Vagina (tissue), 2 donors: ENCODE data around the gene TAS2R41.

Source experiments
- CTCF ChIP-seq, 3 experiments: fragments of 450-650 bp in 2 of 3; fragments of 200-600 bp in 1 of 3; sonication (generic) in 1 of 3; IDR thresholded peaks; one replicate each; pipeline ENCODE4 v1.5.1; 2017 to 2019; ENCODE audit warnings: antibody characterized with exemption in 3 of 3, mild to moderate bottlenecking in 2 of 3, moderate library complexity in 2 of 3
- POLR2A ChIP-seq, 2 donors: fragments of 450-650 bp; IDR thresholded peaks; one replicate each; pipeline ENCODE4 v1.6.1; 2017; ENCODE audit warnings: antibody characterized with exemption in 2 of 2, mild to moderate bottlenecking in 2 of 2, moderate library complexity in 2 of 2
- POLR2AphosphoS5 ChIP-seq, 2 donors: sonication (generic); formaldehyde crosslinking; IDR thresholded peaks; one replicate each; pipeline ENCODE4 v1.9.0; 2017; ENCODE audit warnings: antibody characterized with exemption in 2 of 2, mild to moderate bottlenecking in 2 of 2, low read depth in 1 of 2; ENCODE audit not compliant: insufficient read depth in 1 of 2

- TF ChIP-seq CTCF (IDR thresholded peaks at IDR 0.05) (no peak), POLR2AphosphoS5 (IDR thresholded peaks at IDR 0.05; ENCODE audit: insufficient read depth in 1 of 2, low read depth in 1 of 2) (no peak), POLR2A (IDR thresholded peaks at IDR 0.05) (no peak)
These were observed 25.2 kb upstream of the TAS2R41 start for GRCh38 chr7:143452495-143452894.
